CD4-positive, alpha-beta memory T cell (primary cell): ENCODE data around the gene GRID2. TPM values are rescaled to one million over a fixed set of nuclear protein-coding genes. Genes with fewer than 3 reads are reported as not detected.

ENCODE experiments used
- CTCF ChIA-PET: fragments of 350-600 bp; sonication (Branson Sonifier 250); formaldehyde crosslinking; loops from one replicate; lab custom pipeline; 2021; ENCODE audit warnings: inconsistent platforms; ENCODE audit not compliant: partially characterized antibody; lab: Charles Lee
- POLR2A ChIA-PET: fragments of 350-600 bp; sonication (Branson Sonifier 250); formaldehyde crosslinking; loops from one replicate; lab custom pipeline; 2021; ENCODE audit not compliant: partially characterized antibody; lab: Charles Lee
- DNase-seq, 5 donors: peaks; one replicate each; pipeline versions ENCODE4 v3.0.0 to v3.0.0-alpha.2; 2020 to 2022; ENCODE audit warnings: mixed read lengths in 1 of 5
- H3K27ac ChIP-seq: one replicate; pipeline ENCODE4 v1.7.0; 2013; ENCODE audit warnings: low read depth, low read length
- H3K27me3 ChIP-seq: 2 replicates; pipeline ENCODE4 v1.7.0; 2013; ENCODE audit warnings: mild to moderate bottlenecking, low read length, moderate library complexity; ENCODE audit not compliant: insufficient read depth
- H3K36me3 ChIP-seq: 2 replicates; pipeline ENCODE4 v1.7.0; 2013; ENCODE audit warnings: mild to moderate bottlenecking, low read length, moderate library complexity; ENCODE audit not compliant: insufficient read depth
- H3K4me1 ChIP-seq: 2 replicates; pipeline ENCODE4 v1.7.0; 2013; ENCODE audit warnings: mild to moderate bottlenecking, low read length, moderate library complexity; ENCODE audit not compliant: insufficient read depth
- H3K4me3 ChIP-seq, 2 donors: one replicate each; pipeline ENCODE4 v1.7.0; 2013; ENCODE audit warnings: low read length in 2 of 2, mild to moderate bottlenecking in 1 of 2
- H3K9me3 ChIP-seq, 2 donors: one replicate each; pipeline ENCODE4 v1.7.0; 2013; ENCODE audit warnings: low read length in 2 of 2, control low read depth in 1 of 2; ENCODE audit not compliant: control insufficient read depth in 1 of 2
- H3K27ac Mint-ChIP-seq, 7 donors: one replicate each; pipeline ENCODE4 v1.8.0; 2020 to 2021; ENCODE audit warnings: mixed read lengths in 7 of 7, mild to moderate bottlenecking in 6 of 7, inconsistent platforms in 3 of 7, moderate library complexity in 3 of 7
- H3K27me3 Mint-ChIP-seq, 2 donors: one replicate each; pipeline ENCODE4 v1.8.0; 2020 to 2021; ENCODE audit warnings: mixed read lengths in 2 of 2
- H3K36me3 Mint-ChIP-seq, 2 donors: one replicate each; pipeline ENCODE4 v1.8.0; 2020 to 2021; ENCODE audit warnings: mixed read lengths in 2 of 2, inconsistent platforms in 1 of 2, mild to moderate bottlenecking in 1 of 2
- H3K4me1 Mint-ChIP-seq, 4 donors: one replicate each; pipeline ENCODE4 v1.8.0; 2020 to 2021; ENCODE audit warnings: mixed read lengths in 4 of 4, mild to moderate bottlenecking in 1 of 4
- H3K4me3 Mint-ChIP-seq, 8 donors: one replicate each; pipeline ENCODE4 v1.8.0; 2020 to 2021; ENCODE audit warnings: mixed read lengths in 8 of 8, mild to moderate bottlenecking in 7 of 8, moderate library complexity in 6 of 8, inconsistent platforms in 3 of 8
- H3K9me3 Mint-ChIP-seq, 8 donors: one replicate each; pipeline ENCODE4 v1.8.0; 2020 to 2021; ENCODE audit warnings: mixed read lengths in 8 of 8, mild to moderate bottlenecking in 5 of 8, inconsistent platforms in 3 of 8, moderate library complexity in 1 of 8
- intact Hi-C: fragments of 100-400 bp; cut with micrococcal nuclease; formaldehyde crosslinking; loops from one replicate; pipeline ENCODE4 v1.15.1; 2023
- polyA plus RNA-seq, 2 donors: library from polyadenylated mRNA; unstranded; fragments of 300-500 nt; fragmentation: Illumina TruSeq; gene quantifications; one replicate each; pipeline ENCODE4 v1.2.3, GENCODE V29; 2021
- total RNA-seq, 2 experiments: library from RNA; stranded (reverse); gene quantifications; one replicate each; pipeline ENCODE4 v1.2.3, GENCODE V29; 2021

The GRID2 gene
- total and polyA plus RNA-seq, 4 experiments from 2014 or later = not detected

GRCh38 chr4:93495346-93495745, 1191.6 kb downstream of the GRID2 start:
- Histone ChIP-seq H3K27ac (no peak overlapping the region), H3K9me3 (no peaks in the 10 kb centered on the region), H3K27me3 (no peaks in the 10 kb centered on the region), H3K4me1 (no peaks in the 10 kb centered on the region), H3K4me3 (no peak overlapping the region), H3K36me3 (no peaks in the 10 kb centered on the region)
- Mint-ChIP-seq H3K27ac (no peak overlapping the region), H3K9me3 (peaks cover 0 to 10% (median 4%) of the 10 kb centered on the region in 8 donors), H3K27me3 (no peaks in the 10 kb centered on the region), H3K4me3 (no peak overlapping the region), H3K4me1 (no peaks in the 10 kb centered on the region), H3K36me3 (no peaks in the 10 kb centered on the region)
- intact Hi-C loops = no loop called here
- ChIA-PET POLR2A (no interaction called here), CTCF (no interaction called here)
- DNase-seq = no peak

- Mint-ChIP-seq H3K4me1 (no peaks in the 10 kb centered on the region), H3K36me3 (no peaks in the 10 kb centered on the region), H3K27me3 (no peaks in the 10 kb centered on the region), H3K4me3 (no peak overlapping the region), H3K27ac (no peak overlapping the region), H3K9me3 (peaks cover 0 to 10% (median 4%) of the 10 kb centered on the region in 8 donors)
- no peaks in the 10 kb centered on the region for H3K4me1 ChIP-seq
- H3K9me3 ChIP-seq = no peaks in the 10 kb centered on the region
- no peak for DNase-seq
- H3K4me3 ChIP-seq = no peak overlapping the region
- no peaks in the 10 kb centered on the region for H3K27me3 ChIP-seq
- intact Hi-C loops = no loop called here
- H3K27ac ChIP-seq = no peak overlapping the region
- no peaks in the 10 kb centered on the region for H3K36me3 ChIP-seq
- POLR2A ChIA-PET = no interaction called here
- CTCF ChIA-PET = no interaction called here
These were observed 1197.5 kb downstream of the GRID2 start for GRCh38 chr4:93501244-93501643.

- ChIA-PET CTCF (no interaction called here), POLR2A (no interaction called here)
- H3K27ac ChIP-seq = no peak overlapping the region
- no peak for DNase-seq
- Mint-ChIP-seq H3K36me3 (no peaks in the 10 kb centered on the region), H3K9me3 (peaks cover 0 to 10% (median 4%) of the 10 kb centered on the region in 8 donors), H3K27me3 (no peaks in the 10 kb centered on the region), H3K4me3 (no peak overlapping the region), H3K4me1 (no peaks in the 10 kb centered on the region), H3K27ac (no peak overlapping the region)
- no peaks in the 10 kb centered on the region for H3K27me3 ChIP-seq
- intact Hi-C loops = no loop called here
- no peaks in the 10 kb centered on the region for H3K4me1 ChIP-seq
- H3K36me3 ChIP-seq = no peaks in the 10 kb centered on the region
- no peaks in the 10 kb centered on the region for H3K9me3 ChIP-seq
- H3K4me3 ChIP-seq = no peak overlapping the region
These were observed 1198.2 kb downstream of the GRID2 start for GRCh38 chr4:93501946-93502345.

- Histone ChIP-seq H3K9me3 (no peaks in the 10 kb centered on the region), H3K4me3 (no peak overlapping the region), H3K36me3 (no peaks in the 10 kb centered on the region), H3K27ac (no peak overlapping the region), H3K4me1 (no peaks in the 10 kb centered on the region), H3K27me3 (no peaks in the 10 kb centered on the region)
- intact Hi-C loops = no loop called here
- Mint-ChIP-seq H3K4me1 (no peaks in the 10 kb centered on the region), H3K9me3 (peaks cover 0 to 12% (median 4%) of the 10 kb centered on the region in 8 donors), H3K27me3 (no peaks in the 10 kb centered on the region), H3K4me3 (no peak overlapping the region), H3K27ac (no peak overlapping the region), H3K36me3 (no peaks in the 10 kb centered on the region)
- no peak for DNase-seq
- ChIA-PET CTCF (no interaction called here), POLR2A (no interaction called here)
These were observed 1199.2 kb downstream of the GRID2 start for GRCh38 chr4:93502991-93503390.

GRCh38 chr4:93513851-93514250, 1210.1 kb downstream of the GRID2 start:
- H3K4me3 Mint-ChIP-seq = no peak overlapping the region
- intact Hi-C loops = no loop called here
- Histone ChIP-seq H3K4me1 (no peaks in the 10 kb centered on the region), H3K27me3 (no peaks in the 10 kb centered on the region), H3K9me3 (no peaks in the 10 kb centered on the region), H3K27ac (no peak overlapping the region), H3K4me3 (no peak overlapping the region), H3K36me3 (no peaks in the 10 kb centered on the region)
- no peak overlapping the region for H3K27ac Mint-ChIP-seq
- ChIA-PET CTCF (interaction anchor here (1.1 kb wide), 1 partner anchor 9 kb away, joined by 3 read pairs; no protein-coding TSS in a partner anchor), POLR2A (no interaction called here)
- H3K4me1 Mint-ChIP-seq = no peaks in the 10 kb centered on the region
- H3K9me3 Mint-ChIP-seq = peaks cover 0 to 13% (median 2%) of the 10 kb centered on the region in 8 donors
- no peaks in the 10 kb centered on the region for H3K27me3 Mint-ChIP-seq
- H3K36me3 Mint-ChIP-seq = no peaks in the 10 kb centered on the region
- DNase-seq = no peak

- CTCF ChIA-PET = no interaction called here
These were observed 1211.4 kb downstream of the GRID2 start for GRCh38 chr4:93515208-93515607.

GRCh38 chr4:93529692-93530372, 1226.1 kb downstream of the GRID2 start:
- POLR2A ChIA-PET = no interaction called here
- CTCF ChIA-PET = no interaction called here
- intact Hi-C loops = no loop called here
- no peaks in the 10 kb centered on the region for H3K4me1 Mint-ChIP-seq
- H3K4me3 Mint-ChIP-seq = no peak overlapping the region
- no peaks in the 10 kb centered on the region for H3K36me3 Mint-ChIP-seq
- Histone ChIP-seq H3K36me3 (no peaks in the 10 kb centered on the region), H3K27me3 (no peaks in the 10 kb centered on the region), H3K9me3 (no peaks in the 10 kb centered on the region), H3K4me3 (no peak overlapping the region), H3K27ac (no peak overlapping the region), H3K4me1 (no peaks in the 10 kb centered on the region)
- H3K27me3 Mint-ChIP-seq = no peaks in the 10 kb centered on the region
- no peak for DNase-seq
- no peak overlapping the region for H3K27ac Mint-ChIP-seq
- peaks cover 0 to 7% (median 3%) of the 10 kb centered on the region in 8 donors for H3K9me3 Mint-ChIP-seq

More at GRCh38 chr4:93515208-93515607, 1211.4 kb downstream of the GRID2 start:
- intact Hi-C loops = no loop called here
- H3K9me3 ChIP-seq = no peaks in the 10 kb centered on the region
- Mint-ChIP-seq H3K36me3 (no peaks in the 10 kb centered on the region), H3K9me3 (peaks cover 0 to 10% (median under 1%) of the 10 kb centered on the region in 8 donors), H3K27ac (no peak overlapping the region), H3K27me3 (no peaks in the 10 kb centered on the region), H3K4me3 (no peak overlapping the region), H3K4me1 (no peaks in the 10 kb centered on the region)
- no peak overlapping the region for H3K27ac ChIP-seq
- H3K36me3 ChIP-seq = no peaks in the 10 kb centered on the region
- no peaks in the 10 kb centered on the region for H3K27me3 ChIP-seq
- POLR2A ChIA-PET = no interaction called here
- DNase-seq = no peak
- no peak overlapping the region for H3K4me3 ChIP-seq
- no peaks in the 10 kb centered on the region for H3K4me1 ChIP-seq
